Smooth muscle cell (in vitro differentiated cells): ENCODE measurements around the gene CPEB1. TPM values are rescaled to one million over a fixed set of nuclear protein-coding genes. Genes with fewer than 3 reads are reported as not detected.
"Not testable (repeated sequence)": the region's sequence is repeated elsewhere in the genome, so short reads cannot be mapped to it uniquely, and the experiment has no call there.

Source experiments
- DNase-seq: peaks from one replicate; lab custom pipeline; 2025; ENCODE audit not compliant: unreplicated experiment; lab: John Stamatoyannopoulos, UW
- H2AFZ ChIP-seq: fragments of 200-600 bp; sonication (generic); 2 replicates; pipeline ENCODE4 v1.6.0; 2016; ENCODE audit warnings: antibody characterized with exemption, low read depth, mild to moderate bottlenecking
- H3F3A ChIP-seq: fragments of 200-600 bp; sonication (generic); 2 replicates; pipeline ENCODE4 v1.6.0; 2017; ENCODE audit warnings: antibody characterized with exemption, low read depth
- H3K27ac ChIP-seq: fragments of 200-600 bp; sonication (generic); 2 replicates; pipeline ENCODE4 v1.5.1; 2016; ENCODE audit warnings: low read depth, mild to moderate bottlenecking
- H3K27me3 ChIP-seq: fragments of 200-600 bp; sonication (generic); 2 replicates; pipeline ENCODE4 v1.6.1; 2016; ENCODE audit warnings: low read depth, mild to moderate bottlenecking
- H3K36me3 ChIP-seq: fragments of 200-600 bp; sonication (generic); 2 replicates; pipeline ENCODE4 v1.5.1; 2016; ENCODE audit warnings: low read depth
- H3K4me1 ChIP-seq: fragments of 200-600 bp; sonication (generic); 2 replicates; pipeline ENCODE4 v1.5.1; 2016; ENCODE audit warnings: low read depth
- H3K4me2 ChIP-seq: fragments of 200-600 bp; sonication (generic); 2 replicates; pipeline ENCODE4 v1.6.0; 2016; ENCODE audit warnings: mild to moderate bottlenecking
- H3K4me3 ChIP-seq: fragments of 200-600 bp; sonication (generic); 2 replicates; pipeline ENCODE4 v1.5.1; 2016; ENCODE audit warnings: mild to moderate bottlenecking
- H3K79me2 ChIP-seq: fragments of 200-600 bp; sonication (generic); 2 replicates; pipeline ENCODE4 v1.6.0; 2016; ENCODE audit warnings: low read depth, mild to moderate bottlenecking
- H3K9ac ChIP-seq: fragments of 200-600 bp; sonication (generic); 2 replicates; pipeline ENCODE4 v1.6.0; 2016; ENCODE audit warnings: low read depth
- H3K9me3 ChIP-seq: fragments of 200-600 bp; sonication (generic); replicated peaks from 2 replicates; pipeline ENCODE4 v1.5.1; 2016; ENCODE audit warnings: low read depth
- H4K20me1 ChIP-seq: fragments of 200-600 bp; sonication (generic); 2 replicates; pipeline ENCODE4 v1.6.0; 2016; ENCODE audit warnings: low read depth
- CTCF ChIP-seq: fragments of 200-600 bp; sonication (generic); IDR thresholded peaks from 2 replicates; pipeline ENCODE4 v1.5.1; 2017; ENCODE audit warnings: borderline replicate concordance, mild to moderate bottlenecking, antibody characterized with exemption; ENCODE audit not compliant: insufficient read depth, poor library complexity, severe bottlenecking
- WGBS: methylation state at CpG from one replicate; pipeline ENCODE4 v1.1.7; 2016; ENCODE audit warnings: low lambda C conversion rate; 5-methylcytosine and 5-hydroxymethylcytosine counted together
- polyA plus RNA-seq: library from polyadenylated mRNA; unstranded; fragments of >200 nt; fragmentation: Nextera tagmentation; extraction: Ambion mirVana; gene quantifications from 2 replicates; pipeline ENCODE4 v1.2.1, GENCODE V29; 2016
- total RNA-seq: library from RNA; depleted of rRNA; stranded (reverse); fragments of >200 nt; gene quantifications from 2 replicates; pipeline ENCODE4 v1.2.3, GENCODE V29; 2014

The CPEB1 gene
- total and polyA plus RNA-seq, 2 experiments from 2014 or later: 5.8 to 9.8 TPM

- H3K9me3 ChIP-seq: no peaks in the 10 kb centered on the region
- no peak overlapping the region for H3K4me2 ChIP-seq
- H2AFZ ChIP-seq: no peak overlapping the region
- WGBS: 84% methylated on average over 8 of the region's 11 CpGs
- H3K27ac ChIP-seq: no peak overlapping the region
- peaks cover 11% of the 10 kb centered on the region for H3F3A ChIP-seq
- H3K79me2 ChIP-seq: no peaks in the 10 kb centered on the region
- peaks cover 25% of the 10 kb centered on the region for H4K20me1 ChIP-seq
- H3K4me3 ChIP-seq: no peak overlapping the region
- H3K9ac ChIP-seq: no peak overlapping the region
- no peak for TF ChIP-seq CTCF
- no peak for DNase-seq
- no peaks in the 10 kb centered on the region for H3K27me3 ChIP-seq
- H3K4me1 ChIP-seq: no peaks in the 10 kb centered on the region
- H3K36me3 ChIP-seq: peaks cover 4% of the 10 kb centered on the region
Measured at GRCh38 chr15:82531496-82532382, 115.4 kb downstream of the CPEB1 start.

- peaks cover 4% of the 10 kb centered on the region for H3K36me3 ChIP-seq
- no peak for DNase-seq
- H3K4me1 ChIP-seq: no peaks in the 10 kb centered on the region
- TF ChIP-seq CTCF: peak; percentile 80
- 26% methylated on average over 10 of the region's 10 CpGs for WGBS
- peak overlapping the region; percentile 83 for H3K4me2 ChIP-seq
- no peak overlapping the region for H2AFZ ChIP-seq
- H3K4me3 ChIP-seq: peak overlapping the region; percentile 41
- no peak overlapping the region for H3K27ac ChIP-seq
- peaks cover 16% of the 10 kb centered on the region for H4K20me1 ChIP-seq
- no peak overlapping the region for H3K9ac ChIP-seq
- H3K9me3 ChIP-seq: no peaks in the 10 kb centered on the region
- peaks cover 4% of the 10 kb centered on the region for H3F3A ChIP-seq
- no peaks in the 10 kb centered on the region for H3K79me2 ChIP-seq
- no peaks in the 10 kb centered on the region for H3K27me3 ChIP-seq
Measured at GRCh38 chr15:82530606-82531379, 116.4 kb downstream of the CPEB1 start.

GRCh38 chr15:82530006-82530405 is 117.2 kb downstream of the CPEB1 start:
- Histone ChIP-seq H3F3A (peaks cover 4% of the 10 kb centered on the region), H4K20me1 (peaks cover 8% of the 10 kb centered on the region), H3K4me1 (no peaks in the 10 kb centered on the region), H2AFZ (no peak overlapping the region), H3K4me3 (no peak overlapping the region), H3K27ac (no peak overlapping the region), H3K9me3 (no peaks in the 10 kb centered on the region), H3K36me3 (peaks cover 4% of the 10 kb centered on the region), H3K27me3 (no peaks in the 10 kb centered on the region), H3K9ac (no peak overlapping the region), H3K4me2 (no peak overlapping the region), H3K79me2 (no peaks in the 10 kb centered on the region)
- no peak for TF ChIP-seq CTCF
- WGBS: 89% methylated on average over 3 of the region's 3 CpGs
- DNase-seq: no peak

- WGBS: 0% methylated on average over 7 of the region's 48 CpGs
- not testable (repeated sequence) for H3K9ac ChIP-seq, H4K20me1 ChIP-seq, H3K27me3 ChIP-seq, H3K27ac ChIP-seq, H3K4me3 ChIP-seq, H3K36me3 ChIP-seq, H3K4me1 ChIP-seq, DNase-seq, H3K9me3 ChIP-seq, H2AFZ ChIP-seq, H3K79me2 ChIP-seq, H3K4me2 ChIP-seq, H3F3A ChIP-seq
Measured at GRCh38 chr15:82513587-82513986, 133.6 kb downstream of the CPEB1 start.

- not testable (repeated sequence) for H3F3A ChIP-seq, H3K9me3 ChIP-seq, H3K36me3 ChIP-seq, H3K4me1 ChIP-seq, H3K79me2 ChIP-seq, H3K9ac ChIP-seq, H3K27me3 ChIP-seq, H4K20me1 ChIP-seq, DNase-seq, H3K4me3 ChIP-seq, H2AFZ ChIP-seq
- peak overlapping the region; percentile 44 for H3K27ac ChIP-seq
- H3K4me2 ChIP-seq: peak overlapping the region; percentile 53
- WGBS: 62% methylated on average over 2 of the region's 4 CpGs
Measured at GRCh38 chr15:82507693-82508092, 139.5 kb downstream of the CPEB1 start.

- H3K9me3 ChIP-seq, H3K4me2 ChIP-seq, H4K20me1 ChIP-seq, H3K4me1 ChIP-seq, DNase-seq, H3K36me3 ChIP-seq, H3K79me2 ChIP-seq, H3K4me3 ChIP-seq, H2AFZ ChIP-seq, H3K27me3 ChIP-seq, H3F3A ChIP-seq, H3K9ac ChIP-seq: not testable (repeated sequence)
- H3K27ac ChIP-seq: peak overlapping the region; percentile 44
- WGBS: 81% methylated on average over 1 of the region's 1 CpG
Measured at GRCh38 chr15:82507087-82507486, 140.1 kb downstream of the CPEB1 start.
